ENCODE data around the gene PGAP6.

The PGAP6 gene

GRCh38 chr16:339680-340079 is 42.1 kb downstream of the PGAP6 start:
- no peaks in the 10 kb centered on the region for H3K9me3 ChIP-seq (replicated peaks; ENCODE audit: insufficient read depth, low read length)

GRCh38 chr16:337975-338575 is 43.7 kb downstream of the PGAP6 start:
- no peaks in the 10 kb centered on the region for H3K4me1 ChIP-seq (ENCODE audit: low read length)
- H3K4me2 ChIP-seq (ENCODE audit: low read depth, low read length): no peak overlapping the region
- DNase-seq: no peak
- no peaks in the 10 kb centered on the region for H3K9me3 ChIP-seq (replicated peaks; ENCODE audit: insufficient read depth, low read length)
- no peak overlapping the region for H3K9ac ChIP-seq (ENCODE audit: low read length)
- no peaks in the 10 kb centered on the region for H3K27me3 ChIP-seq (replicated peaks; ENCODE audit: insufficient read depth, low read length)
- H3F3A ChIP-seq (ENCODE audit: insufficient read depth, low read length): no peaks in the 10 kb centered on the region
- no peak overlapping the region for H3K27ac ChIP-seq (ENCODE audit: low read length)
- TF ChIP-seq CTCF (IDR thresholded peaks at IDR 0.05; ENCODE audit: low read length) (no peak), EZH2phosphoT487 (IDR thresholded peaks at IDR 0.05; ENCODE audit: low read length) (no peak), EZH2 (optimal IDR thresholded peaks at IDR 0.05; ENCODE audit: low read depth, low read length) (no peak)
- H3K9me2 ChIP-seq (replicated peaks; ENCODE audit: insufficient read depth, low read length): no peaks in the 10 kb centered on the region
- H3K4me3 ChIP-seq (ENCODE audit: low read length): no peak overlapping the region
- H2AFZ ChIP-seq (ENCODE audit: low read length): no peak overlapping the region
- H3K36me3 ChIP-seq (replicated peaks; ENCODE audit: insufficient read depth, low read length): no peaks in the 10 kb centered on the region
- H4K20me1 ChIP-seq (ENCODE audit: insufficient read depth, low read length): peaks cover 4% of the 10 kb centered on the region; the same call in 1 of the 2 replicates
- H3K79me2 ChIP-seq (ENCODE audit: low read length): peaks cover 94% of the 10 kb centered on the region

More at GRCh38 chr16:339680-340079, 42.1 kb downstream of the PGAP6 start:
- no peaks in the 10 kb centered on the region for H3K9me2 ChIP-seq (replicated peaks; ENCODE audit: insufficient read depth, low read length)
- H3K4me2 ChIP-seq (ENCODE audit: low read depth, low read length): no peak overlapping the region
- H3K27me3 ChIP-seq (replicated peaks; ENCODE audit: insufficient read depth, low read length): no peaks in the 10 kb centered on the region
- no peak overlapping the region for H3K9ac ChIP-seq (ENCODE audit: low read length)
- no peak for TF ChIP-seq CTCF (IDR thresholded peaks at IDR 0.05; ENCODE audit: low read length)
- no peak for TF ChIP-seq EZH2phosphoT487 (IDR thresholded peaks at IDR 0.05; ENCODE audit: low read length)
- TF ChIP-seq EZH2 (optimal IDR thresholded peaks at IDR 0.05; ENCODE audit: low read depth, low read length): no peak
- H3K36me3 ChIP-seq (replicated peaks; ENCODE audit: insufficient read depth, low read length): no peaks in the 10 kb centered on the region
- H3K4me3 ChIP-seq (ENCODE audit: low read length): no peak overlapping the region
- no peaks in the 10 kb centered on the region for H3F3A ChIP-seq (ENCODE audit: insufficient read depth, low read length)
- H3K4me1 ChIP-seq (ENCODE audit: low read length): no peaks in the 10 kb centered on the region
- H3K79me2 ChIP-seq (ENCODE audit: low read length): peaks cover 94% of the 10 kb centered on the region
- no peak for DNase-seq
- no peak overlapping the region for H3K27ac ChIP-seq (ENCODE audit: low read length)
- H4K20me1 ChIP-seq (ENCODE audit: insufficient read depth, low read length): peaks cover 4% of the 10 kb centered on the region; the same call in 1 of the 2 replicates
- no peak overlapping the region for H2AFZ ChIP-seq (ENCODE audit: low read length)

- no peaks in the 10 kb centered on the region for H3K27me3 ChIP-seq (replicated peaks; ENCODE audit: insufficient read depth, low read length)
- no peak overlapping the region for H3K9ac ChIP-seq (ENCODE audit: low read length)
- no peaks in the 10 kb centered on the region for H3K36me3 ChIP-seq (replicated peaks; ENCODE audit: insufficient read depth, low read length)
- H3K9me2 ChIP-seq (replicated peaks; ENCODE audit: insufficient read depth, low read length): no peaks in the 10 kb centered on the region
- peaks cover 94% of the 10 kb centered on the region for H3K79me2 ChIP-seq (ENCODE audit: low read length)
- no peak overlapping the region for H3K4me2 ChIP-seq (ENCODE audit: low read depth, low read length)
- no peak overlapping the region for H2AFZ ChIP-seq (ENCODE audit: low read length)
- no peaks in the 10 kb centered on the region for H3K4me1 ChIP-seq (ENCODE audit: low read length)
- H3K27ac ChIP-seq (ENCODE audit: low read length): no peak overlapping the region
- no peak for DNase-seq
- H3K4me3 ChIP-seq (ENCODE audit: low read length): no peak overlapping the region
- H3F3A ChIP-seq (ENCODE audit: insufficient read depth, low read length): no peaks in the 10 kb centered on the region
- TF ChIP-seq CTCF (IDR thresholded peaks at IDR 0.05; ENCODE audit: low read length): no peak
- TF ChIP-seq EZH2phosphoT487 (IDR thresholded peaks at IDR 0.05; ENCODE audit: low read length): no peak
- no peak for TF ChIP-seq EZH2 (optimal IDR thresholded peaks at IDR 0.05; ENCODE audit: low read depth, low read length)
- H3K9me3 ChIP-seq (replicated peaks; ENCODE audit: insufficient read depth, low read length): no peaks in the 10 kb centered on the region
- H4K20me1 ChIP-seq (ENCODE audit: insufficient read depth, low read length): peaks cover 4% of the 10 kb centered on the region; the same call in 1 of the 2 replicates
Observed at GRCh38 chr16:337437-337836, 44.3 kb downstream of the PGAP6 start.

Data from MM.1S (cell line).